ENCODE measurements around the gene PER1.

PER1 gene

DNA sequence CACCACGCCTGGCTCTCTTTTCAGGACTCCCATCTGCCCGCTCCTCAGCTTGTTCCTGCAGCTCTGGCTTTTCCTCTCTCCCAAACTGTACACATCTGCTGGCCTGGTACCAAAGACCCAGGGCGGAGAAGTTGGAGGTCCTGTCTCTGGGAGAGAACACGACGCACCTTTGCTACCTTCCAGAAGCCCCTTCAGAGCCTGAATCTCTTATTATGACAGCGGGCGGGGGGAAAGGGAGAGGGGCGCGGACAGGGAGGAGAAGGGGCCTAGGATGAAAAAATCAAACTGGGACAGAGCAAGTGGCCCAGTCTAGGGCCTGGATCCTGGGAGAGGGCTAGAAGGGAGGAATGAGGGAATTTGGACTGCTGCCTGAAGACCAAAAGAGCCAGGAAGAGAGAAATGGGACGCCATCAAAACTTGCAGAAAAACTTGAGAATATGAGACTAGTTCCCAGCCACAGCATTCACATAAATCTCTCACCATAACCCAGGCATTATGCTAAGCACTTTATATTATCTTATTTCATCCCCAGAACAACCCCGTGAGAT lies 2.5 kb upstream of the PER1 start:
- DNase-seq (ENCODE audit: low spot score) = no peak

GRCh38 chr17:8153957-8154607 lies 1.9 kb upstream of the PER1 start:
- peak; percentile 98 for DNase-seq (ENCODE audit: low spot score)

- DNase-seq (ENCODE audit: low spot score) = peak; percentile 51
Observed at GRCh38 chr17:8153525-8153956, 1.3 kb upstream of the PER1 start.

GRCh38 chr17:8153031-8153451 lies 837 bp upstream of the PER1 start:
- DNase-seq (ENCODE audit: low spot score) = no peak

DNA sequence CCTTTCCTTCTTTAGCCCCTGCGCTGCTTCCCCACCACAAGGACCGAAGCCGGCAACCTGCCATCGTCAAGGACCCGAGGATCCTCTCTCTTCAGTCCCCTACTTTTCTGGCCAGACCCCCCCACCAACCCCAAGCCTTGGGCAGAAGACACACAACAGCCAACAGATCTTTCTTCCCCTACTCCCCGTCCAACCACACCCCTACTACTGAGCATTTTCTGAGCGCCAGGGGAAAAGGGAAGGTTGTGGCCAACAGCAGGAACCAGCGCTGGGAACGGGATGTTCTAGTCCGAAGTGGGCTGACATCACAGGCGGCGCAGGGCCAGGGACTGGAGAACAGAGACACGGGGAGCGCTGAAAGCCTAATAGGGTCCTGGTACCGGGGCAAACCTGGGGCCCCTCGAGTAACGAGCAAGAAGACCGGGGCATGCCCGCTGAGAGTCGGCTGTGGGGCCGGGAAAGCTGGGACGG lies 528 bp downstream of the PER1 start:
- DNase-seq (ENCODE audit: low spot score) = peak; percentile 38

DNA sequence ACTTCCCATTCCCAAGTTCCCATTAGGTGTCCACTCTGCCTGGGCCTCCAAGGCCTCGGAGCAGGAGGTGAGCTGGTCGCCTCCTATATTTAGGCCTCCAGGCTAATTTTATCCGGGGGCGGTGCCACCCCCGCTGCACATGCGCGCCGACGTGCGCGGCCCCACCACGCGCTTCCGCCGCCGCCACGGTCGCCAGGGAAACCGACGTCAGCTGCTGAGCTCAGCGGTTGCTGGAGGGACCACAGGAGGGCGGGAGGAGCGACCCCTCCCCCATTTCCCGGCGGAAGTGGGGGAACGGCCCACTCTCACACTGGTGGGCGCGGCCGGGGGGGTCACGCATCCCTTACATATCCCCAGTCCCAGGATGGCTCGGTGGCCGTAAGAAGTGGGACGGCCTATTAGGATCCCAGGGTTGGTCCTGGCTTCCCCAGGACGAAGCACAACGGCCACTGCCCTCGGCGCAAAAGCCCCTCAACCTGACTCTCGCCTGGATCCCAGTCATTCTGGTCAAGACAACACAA lies 1.0 kb downstream of the PER1 start:
- DNase-seq (ENCODE audit: low spot score) = peak; percentile 67

GRCh38 chr17:8150194-8151119 lies 1.7 kb downstream of the PER1 start:
- DNase-seq (ENCODE audit: low spot score) = no peak

GRCh38 chr17:8149419-8150193 lies 2.6 kb downstream of the PER1 start:
- no peak for DNase-seq (ENCODE audit: low spot score)

GRCh38 chr17:8148560-8148959 lies 3.6 kb downstream of the PER1 start:
- no peak for DNase-seq (ENCODE audit: low spot score)

GRCh38 chr17:8147805-8148404 lies 4.3 kb downstream of the PER1 start:
- no peak for DNase-seq (ENCODE audit: low spot score)

DNA sequence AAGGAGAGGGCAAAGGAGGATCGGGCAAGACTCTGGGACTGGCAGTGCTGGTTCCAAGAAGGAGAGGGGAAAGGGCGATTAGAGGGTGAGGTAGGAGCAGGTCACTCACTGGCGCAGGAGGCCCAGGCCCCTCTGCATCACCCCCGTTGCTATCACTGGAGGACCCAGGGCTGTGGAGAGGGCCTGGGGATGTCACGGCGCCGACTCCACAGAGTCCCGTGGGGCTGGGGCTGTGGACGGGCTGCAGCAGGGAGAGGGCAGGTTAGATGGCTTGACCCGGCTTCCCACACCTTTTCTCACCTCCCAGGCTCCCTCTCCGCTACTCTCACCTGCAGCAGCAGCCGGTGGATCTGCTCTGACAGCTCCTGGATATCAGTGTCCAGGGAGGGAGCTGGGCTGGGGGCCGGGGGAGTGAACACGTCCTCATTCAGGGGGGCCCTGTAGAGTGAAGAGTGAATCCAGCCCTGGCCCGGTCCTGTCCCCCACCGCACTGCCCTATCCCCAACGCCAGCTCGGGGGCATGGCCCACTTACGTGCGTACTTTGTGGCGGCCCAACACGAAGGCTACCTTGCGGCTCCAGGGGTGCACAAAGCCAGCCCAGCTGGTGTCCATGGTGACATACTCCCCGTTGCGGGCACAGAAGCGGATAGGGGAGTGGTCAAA lies 4.9 kb downstream of the PER1 start:
- no peak for DNase-seq (ENCODE audit: low spot score)

DNA sequence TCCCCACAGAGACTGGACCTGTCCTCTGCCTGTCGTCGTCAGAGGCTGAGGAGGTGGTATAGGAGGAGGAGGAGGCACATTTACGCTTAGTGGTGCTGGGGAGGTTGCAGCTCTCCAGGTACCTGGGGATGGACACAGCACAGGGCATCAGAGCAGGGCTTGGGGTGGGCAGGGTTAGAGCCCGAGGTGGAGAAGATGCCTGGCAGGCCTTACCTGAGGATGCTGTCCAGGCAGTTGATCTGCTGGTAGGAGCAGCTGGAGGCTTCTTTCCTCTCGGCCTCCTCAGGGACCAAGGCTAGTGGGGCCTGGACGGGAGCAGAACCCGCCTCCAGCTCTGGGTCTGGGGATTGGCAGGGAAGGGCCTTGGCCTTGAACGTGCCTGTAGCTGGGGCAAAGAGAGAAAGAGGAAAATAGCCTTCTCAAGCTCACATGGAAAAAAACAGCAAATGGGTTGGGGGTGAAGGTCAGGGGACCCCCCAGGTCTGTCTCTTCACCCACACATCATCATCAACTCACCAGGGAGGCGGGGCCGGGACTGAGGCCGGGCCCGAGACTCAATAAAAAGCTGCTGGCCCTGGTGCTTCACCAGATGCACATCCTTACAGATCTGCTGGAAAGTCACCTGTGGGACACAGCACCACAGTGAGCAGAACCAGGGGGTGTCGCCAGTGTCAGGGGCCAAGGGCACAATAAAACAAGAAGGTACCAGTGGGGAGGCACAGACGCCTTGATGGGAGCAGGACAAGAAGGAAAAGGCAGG lies 5.6 kb downstream of the PER1 start:
- DNase-seq (ENCODE audit: low spot score) = no peak

DNA sequence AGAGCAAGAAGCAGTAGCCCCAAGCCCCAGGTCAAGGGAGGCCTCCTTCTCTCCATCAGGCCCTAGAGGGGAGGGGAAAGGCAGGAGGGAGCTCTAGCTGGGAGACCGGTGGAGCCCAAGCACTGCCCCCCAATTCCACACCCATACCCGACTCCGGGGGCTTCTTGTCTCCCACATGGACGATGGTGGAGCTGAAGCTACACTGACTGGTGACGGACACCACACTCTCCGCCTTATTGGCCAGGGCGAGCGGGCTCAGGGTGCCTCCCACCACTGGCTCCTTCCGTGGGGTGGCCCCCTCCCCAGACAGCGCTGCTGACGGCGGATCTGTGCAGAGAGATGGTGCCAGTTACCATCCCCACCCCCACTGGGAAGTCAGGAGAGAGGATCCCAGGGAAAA lies 6.4 kb downstream of the PER1 start:
- no peak for DNase-seq (ENCODE audit: low spot score)

GRCh38 chr17:8144401-8145231 lies 7.6 kb downstream of the PER1 start:
- no peak for DNase-seq (ENCODE audit: low spot score)

DNA sequence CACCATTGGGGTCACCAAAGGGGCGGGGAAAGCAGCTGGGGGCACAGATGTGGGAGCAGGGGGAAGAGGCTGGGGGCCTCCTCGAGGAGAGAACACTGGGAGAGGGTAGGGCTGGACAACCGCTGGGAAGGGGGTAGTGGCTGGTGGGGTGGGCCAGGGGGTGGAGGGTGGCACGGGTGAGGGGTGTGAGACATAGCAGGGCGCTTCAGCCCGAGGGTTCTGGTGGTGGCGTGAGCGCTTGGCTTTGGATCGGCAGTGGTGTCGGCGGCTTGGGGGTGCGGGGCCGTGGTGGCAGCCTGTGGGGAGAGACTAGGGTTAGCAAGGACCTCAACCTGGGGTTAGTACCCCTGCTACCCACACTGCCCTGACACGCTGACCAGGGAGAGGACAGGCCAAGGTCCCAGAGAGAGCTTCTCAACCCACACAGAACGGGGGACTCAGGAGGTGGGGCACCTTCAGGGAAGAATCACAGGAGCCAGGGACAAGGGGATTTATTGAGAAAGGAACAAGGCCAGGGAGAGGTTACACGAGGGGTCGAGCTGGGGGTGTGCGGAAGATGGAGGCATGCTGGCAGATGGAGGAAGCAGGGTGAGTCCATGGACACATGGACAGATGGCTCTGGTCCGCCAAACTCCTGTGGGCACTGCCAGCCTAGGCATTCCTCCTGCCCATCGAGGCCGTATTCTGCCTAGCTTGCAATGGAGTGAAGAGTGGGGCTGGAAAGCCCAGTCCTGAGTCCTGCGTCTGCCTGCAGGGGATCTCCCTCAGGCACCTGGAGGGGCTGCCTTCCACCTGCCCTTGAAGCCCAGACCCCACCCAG lies 8.4 kb downstream of the PER1 start:
- no peak for DNase-seq (ENCODE audit: low spot score)

DNA sequence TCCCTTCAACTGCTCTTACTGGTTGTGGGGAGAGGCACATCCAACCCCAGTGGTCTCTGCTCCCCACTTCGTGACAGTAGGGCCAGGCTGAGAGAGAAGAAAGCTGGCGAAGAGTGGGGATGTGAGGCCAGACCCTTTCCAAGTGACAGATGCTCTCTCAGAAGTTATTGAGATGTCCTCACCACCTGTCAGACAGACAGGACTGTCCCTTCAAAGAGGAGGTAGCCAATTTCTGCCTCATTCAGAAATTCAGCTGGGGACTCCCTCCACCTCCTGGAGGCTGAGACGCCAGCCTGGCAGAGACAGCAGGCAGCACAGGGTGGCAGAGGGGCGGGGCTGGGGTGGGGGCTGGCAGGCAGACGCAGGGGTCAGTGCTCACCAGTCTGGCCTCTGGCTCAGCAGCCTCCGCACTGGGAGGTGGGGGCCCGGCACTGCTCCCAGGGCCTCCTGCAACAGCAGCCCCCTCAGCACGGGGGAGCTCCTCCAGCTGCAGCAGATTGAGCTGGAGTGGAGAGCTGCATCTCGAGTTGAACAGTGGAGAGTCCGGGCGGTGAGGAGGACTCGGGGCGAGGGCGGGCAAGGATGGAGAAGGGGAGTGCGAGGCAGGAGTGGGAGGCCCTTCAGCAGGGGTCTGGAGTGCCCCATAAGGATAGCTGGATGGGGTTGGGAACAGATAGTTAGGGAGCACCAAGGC lies 9.2 kb downstream of the PER1 start:
- DNase-seq (ENCODE audit: low spot score) = no peak

- DNase-seq (ENCODE audit: low spot score) = no peak
Observed at GRCh38 chr17:8142158-8142886, 9.9 kb downstream of the PER1 start.

All from hematopoietic multipotent progenitor cell treated with erythropoietin and hydrocortisone succinate and interleukin-3 and kit ligand, for 17 days (in vitro differentiated cells).